BJ (cell line): ENCODE results near the gene RAB11B. TPM values are rescaled to one million over a fixed set of nuclear protein-coding genes. Genes with fewer than 3 reads are reported as not detected.
A peak's percentile ranks its signal among the peaks of the same experiment; 100 is the strongest.

ENCODE experiments used
- CTCF ChIA-PET: fragments of 350-600 bp; formaldehyde crosslinking; extraction: SDS; loops from one replicate; lab custom pipeline; 2021; ENCODE audit warnings: antibody characterized with exemption, inconsistent platforms; lab: Yijun Ruan, JAX
- POLR2A ChIA-PET: fragments of 300-600 bp; sonication (Branson Sonifier 250); formaldehyde crosslinking; extraction: SDS; loops from one replicate; lab custom pipeline; 2021; ENCODE audit warnings: antibody characterized with exemption; lab: Charles Lee
- DNase-seq: peaks from one replicate; pipeline ENCODE4 v3.0.0-alpha.2; 2011; ENCODE audit warnings: low read depth
- H3K27me3 ChIP-seq: 2 replicates; pipeline ENCODE4 v1.6.0; 2011; ENCODE audit warnings: low read length; ENCODE audit not compliant: control insufficient read depth, insufficient read depth
- H3K36me3 ChIP-seq: 2 replicates; pipeline ENCODE4 v1.5.1; 2011; ENCODE audit warnings: low read length; ENCODE audit not compliant: control insufficient read depth, insufficient read depth
- H3K4me3 ChIP-seq: 2 replicates; pipeline ENCODE4 v1.5.1; 2011; ENCODE audit warnings: low read depth, mild to moderate bottlenecking, control low read depth, low read length
- CTCF ChIP-seq: IDR thresholded peaks from 2 replicates; pipeline ENCODE4 v1.5.1; 2011; ENCODE audit warnings: low read depth, mild to moderate bottlenecking, control low read depth, inconsistent platforms, low read length, moderate library complexity; ENCODE audit not compliant: insufficient read depth
- polyA plus RNA-seq: library from polyadenylated mRNA; depleted of rRNA; stranded (reverse); fragments of >200 nt; gene quantifications from 2 replicates; pipeline ENCODE4 v1.2.3, GENCODE V29; 2011

RAB11B gene
- polyA plus RNA-seq, 1 experiment: 50.0 TPM

GRCh38 chr19:8366961-8367326, 23.2 kb upstream of the RAB11B start:
- CTCF ChIA-PET: interaction anchor here (0.9 to 2.1 kb wide), 3 partner anchors 12 to 46 kb away, joined by 3 to 14 read pairs (median 4); partner anchors contain the start of gene MARCHF2
- H3K27me3 ChIP-seq: no peaks in the 10 kb centered on the region
- peaks cover 3% of the 10 kb centered on the region for H3K36me3 ChIP-seq
- POLR2A ChIA-PET: interaction anchor here (0.9 kb wide), 1 partner anchor 78 kb away, joined by 3 read pairs; the partner anchor contains the start of gene HNRNPM
- no peak for TF ChIP-seq CTCF
- H3K4me3 ChIP-seq: 0 out of 2 replicates have a peak overlapping the region, but pooled peaks have one; percentile 6
- DNase-seq: no peak

GRCh38 chr19:8367327-8368001, 22.7 kb upstream of the RAB11B start:
- Histone ChIP-seq H3K36me3 (peaks cover 3% of the 10 kb centered on the region), H3K27me3 (no peaks in the 10 kb centered on the region), H3K4me3 (0 out of 2 replicates have a peak overlapping the region, but pooled peaks have one; percentile 6)
- peak; percentile 82 for DNase-seq
- no peak for TF ChIP-seq CTCF
- POLR2A ChIA-PET: interaction anchor here (0.8 to 0.9 kb wide), 2 partner anchors 23 to 77 kb away, joined by 3 to 5 read pairs; partner anchors contain the start of genes HNRNPM and RAB11B
- CTCF ChIA-PET: interaction anchor here (0.9 to 2.1 kb wide), 3 partner anchors 12 to 46 kb away, joined by 3 to 14 read pairs (median 4); partner anchors contain the start of gene MARCHF2

- no peak for TF ChIP-seq CTCF
- ChIA-PET POLR2A (no interaction called here), CTCF (interaction anchor here (1.7 kb wide), 1 partner anchor 16 kb away, joined by 4 read pairs; no protein-coding TSS in a partner anchor)
- DNase-seq: no peak
- Histone ChIP-seq H3K4me3 (no peak overlapping the region), H3K36me3 (peaks cover 12% of the 10 kb centered on the region), H3K27me3 (no peaks in the 10 kb centered on the region)
Observed at GRCh38 chr19:8370176-8371010, 19.8 kb upstream of the RAB11B start.

- H3K4me3 ChIP-seq: no peak overlapping the region
- no peak for TF ChIP-seq CTCF
- CTCF ChIA-PET: no interaction called here
- POLR2A ChIA-PET: no interaction called here
- H3K27me3 ChIP-seq: no peaks in the 10 kb centered on the region
- peaks cover 12% of the 10 kb centered on the region for H3K36me3 ChIP-seq
- no peak for DNase-seq
Observed at GRCh38 chr19:8371011-8371804, 19.0 kb upstream of the RAB11B start.
